Neuronal stem cell (in vitro differentiated cells): ENCODE measurements around the gene CTNNA3.

Source experiments
- DNase-seq: peaks from one replicate; pipeline ENCODE4 v3.0.0-alpha.2; 2013; ENCODE audit warnings: low spot score
- H2AFZ ChIP-seq: one replicate; pipeline ENCODE4 v1.6.1; 2013; ENCODE audit warnings: mild to moderate bottlenecking, low read length, inconsistent platforms
- H2AK5ac ChIP-seq: 2 replicates; pipeline ENCODE4 v1.6.1; 2013; ENCODE audit warnings: low read depth, mild to moderate bottlenecking, inconsistent platforms, low read length, moderate library complexity, mixed read lengths
- H2BK120ac ChIP-seq: 2 replicates; pipeline ENCODE4 v1.6.1; 2013; ENCODE audit warnings: low read depth, mild to moderate bottlenecking, inconsistent platforms, low read length, moderate library complexity, mixed read lengths
- H2BK12ac ChIP-seq: one replicate; pipeline ENCODE4 v1.6.1; 2013; ENCODE audit warnings: low read length, inconsistent platforms
- H2BK15ac ChIP-seq: 2 replicates; pipeline ENCODE4 v1.6.1; 2013; ENCODE audit warnings: mild to moderate bottlenecking, low read length, inconsistent platforms, mixed read lengths
- H2BK5ac ChIP-seq: one replicate; pipeline ENCODE4 v1.6.1; 2013; ENCODE audit warnings: inconsistent platforms, mild to moderate bottlenecking, low read length, moderate library complexity
- H3K14ac ChIP-seq: one replicate; pipeline ENCODE4 v1.6.1; 2013; ENCODE audit warnings: low read length, inconsistent platforms
- H3K18ac ChIP-seq: 2 replicates; pipeline ENCODE4 v1.6.1; 2013; ENCODE audit warnings: low read length, inconsistent platforms
- H3K23ac ChIP-seq: 2 replicates; pipeline ENCODE4 v1.6.1; 2013; ENCODE audit warnings: low read depth, mild to moderate bottlenecking, mixed read lengths, low read length, inconsistent platforms; ENCODE audit not compliant: poor library complexity
- H3K27ac ChIP-seq: replicated peaks from 3 replicates; pipeline ENCODE4 v1.5.1; 2013; ENCODE audit warnings: low read length, inconsistent platforms
- H3K27me3 ChIP-seq, 3 experiments: 2 replicates each; pipeline ENCODE4 v1.6.1; 2013; ENCODE audit warnings: low read length in 3 of 3, mild to moderate bottlenecking in 2 of 3, inconsistent platforms in 1 of 3, low read depth in 1 of 3, mixed read lengths in 1 of 3, moderate library complexity in 1 of 3; ENCODE audit not compliant: control insufficient read depth in 3 of 3, insufficient read depth in 3 of 3
- H3K36me3 ChIP-seq, 2 donors: replicated peaks in 1 of 2; 2 replicates each; pipeline ENCODE4 v1.6.1; 2013; ENCODE audit warnings: low read length in 2 of 2; ENCODE audit not compliant: control insufficient read depth in 2 of 2, insufficient read depth in 2 of 2
- H3K4ac ChIP-seq: 2 replicates; pipeline ENCODE4 v1.6.1; 2013; ENCODE audit warnings: inconsistent platforms, mild to moderate bottlenecking, low read length, moderate library complexity
- H3K4me1 ChIP-seq, 2 donors: 1 replicate in 1 of 2; 2 replicates in 1 of 2; pipeline ENCODE4 v1.6.1; 2013; ENCODE audit warnings: low read length in 2 of 2, low read depth in 1 of 2; ENCODE audit not compliant: control insufficient read depth in 2 of 2, insufficient read depth in 1 of 2
- H3K4me2 ChIP-seq: one replicate; pipeline ENCODE4 v1.6.1; 2013; ENCODE audit warnings: mild to moderate bottlenecking, low read length, inconsistent platforms; ENCODE audit not compliant: insufficient read depth, poor library complexity, severe bottlenecking
- H3K4me3 ChIP-seq, 2 donors: 2 replicates each; pipeline ENCODE4 v1.5.1; 2013; ENCODE audit warnings: low read length in 2 of 2, mild to moderate bottlenecking in 2 of 2, inconsistent platforms in 1 of 2, moderate library complexity in 1 of 2
- H3K79me1 ChIP-seq: one replicate; pipeline ENCODE4 v1.6.1; 2013; ENCODE audit warnings: low read depth, mild to moderate bottlenecking, inconsistent platforms, low read length, moderate library complexity
- H3K9ac ChIP-seq: one replicate; pipeline ENCODE4 v1.6.1; 2013; ENCODE audit warnings: mild to moderate bottlenecking, low read depth, low read length, inconsistent platforms; ENCODE audit not compliant: poor library complexity
- H3K9me3 ChIP-seq, 2 donors: replicated peaks in 1 of 2; 2 replicates each; pipeline versions ENCODE3 to v1.6.1; 2013; ENCODE audit warnings: low read length in 2 of 2, mild to moderate bottlenecking in 2 of 2, inconsistent platforms in 1 of 2, low read depth in 1 of 2, mixed read lengths in 1 of 2, moderate library complexity in 1 of 2; ENCODE audit not compliant: control insufficient read depth in 2 of 2, insufficient read depth in 1 of 2
- H4K8ac ChIP-seq: one replicate; pipeline ENCODE4 v1.6.1; 2013; ENCODE audit warnings: low read depth, mild to moderate bottlenecking, inconsistent platforms, low read length, moderate library complexity
- H4K91ac ChIP-seq: one replicate; pipeline ENCODE4 v1.6.1; 2013; ENCODE audit warnings: low read length, low read depth, mild to moderate bottlenecking, inconsistent platforms; ENCODE audit not compliant: poor library complexity
- WGBS, 2 donors: extraction: QIAGEN DNeasy Blood & Tissue Kit; methylation state at CpG; one replicate each; pipeline ENCODE4 v1.1.7; 2013; ENCODE audit warnings: missing lambda C conversion rate in 2 of 2, mixed read lengths in 1 of 2; ENCODE audit not compliant: insufficient read length in 2 of 2, insufficient replicate concordance in 1 of 2; ENCODE audit errors: extremely low coverage in 2 of 2; 5-methylcytosine and 5-hydroxymethylcytosine counted together

CTNNA3 gene

GRCh38 chr10:66934711-66935110 is 761.3 kb downstream of the CTNNA3 start:
- no peak overlapping the region for H3K14ac ChIP-seq
- peaks cover 0 to 5% of the 10 kb centered on the region in 2 donors for H3K4me1 ChIP-seq
- H3K27ac ChIP-seq: no peak overlapping the region
- H3K9ac ChIP-seq: no peak overlapping the region
- no peaks in the 10 kb centered on the region for H3K36me3 ChIP-seq
- H3K79me1 ChIP-seq: no peaks in the 10 kb centered on the region
- H3K4me2 ChIP-seq: no peak overlapping the region
- no peak overlapping the region for H3K18ac ChIP-seq
- H4K91ac ChIP-seq: no peak overlapping the region
- H3K23ac ChIP-seq: no peak overlapping the region
- H2BK12ac ChIP-seq: no peak overlapping the region
- DNase-seq: no peak
- no peak overlapping the region for H2BK15ac ChIP-seq
- no peak overlapping the region for H3K4ac ChIP-seq
- H3K9me3 ChIP-seq: no peaks in the 10 kb centered on the region
- no peak overlapping the region for H3K4me3 ChIP-seq
- no peak overlapping the region for H2AK5ac ChIP-seq
- H2BK5ac ChIP-seq: no peak overlapping the region
- H3K27me3 ChIP-seq: no peaks in the 10 kb centered on the region
- H4K8ac ChIP-seq: no peak overlapping the region
- no peak overlapping the region for H2BK120ac ChIP-seq
- no peak overlapping the region for H2AFZ ChIP-seq

- Histone ChIP-seq H3K4ac (no peak overlapping the region), H3K9ac (no peak overlapping the region)
Measured at GRCh38 chr10:66931949-66932343, 764.0 kb downstream of the CTNNA3 start.

GRCh38 chr10:66931340-66931948 is 764.6 kb downstream of the CTNNA3 start:
- H3K36me3 ChIP-seq: no peaks in the 10 kb centered on the region
- no peak overlapping the region for H3K27ac ChIP-seq
- H3K18ac ChIP-seq: no peak overlapping the region
- H2BK5ac ChIP-seq: no peak overlapping the region
- no peak overlapping the region for H3K23ac ChIP-seq
- H2AK5ac ChIP-seq: no peak overlapping the region
- H3K9ac ChIP-seq: no peak overlapping the region
- H3K27me3 ChIP-seq: peaks cover 0 to 9% (median 0%) of the 10 kb centered on the region in 3 experiments
- peak; percentile 61 for DNase-seq
- no peak overlapping the region for H3K4me2 ChIP-seq
- no peak overlapping the region for H2AFZ ChIP-seq
- no peaks in the 10 kb centered on the region for H3K79me1 ChIP-seq
- H4K91ac ChIP-seq: no peak overlapping the region
- H3K4me1 ChIP-seq: peaks cover 1 to 14% of the 10 kb centered on the region in 2 donors
- no peak overlapping the region for H3K14ac ChIP-seq
- H2BK120ac ChIP-seq: no peak overlapping the region
- no peak overlapping the region for H2BK15ac ChIP-seq
- no peak overlapping the region for H3K4ac ChIP-seq
- no peak overlapping the region for H4K8ac ChIP-seq
- no peak overlapping the region for H2BK12ac ChIP-seq
- H3K9me3 ChIP-seq: peaks cover 0 to 10% of the 10 kb centered on the region in 2 donors
- no peak overlapping the region for H3K4me3 ChIP-seq
- no CpG with 5 or more reads among the region's 5 CpGs for WGBS, 2 donors

More at GRCh38 chr10:66931949-66932343, 764.0 kb downstream of the CTNNA3 start:
- Histone ChIP-seq H3K27me3 (peaks cover 0 to 9% (median 0%) of the 10 kb centered on the region in 3 experiments), H2BK5ac (no peak overlapping the region), H2BK120ac (no peak overlapping the region), H4K91ac (no peak overlapping the region), H3K9me3 (peaks cover 0 to 7% of the 10 kb centered on the region in 2 donors), H2AFZ (peak overlapping the region; percentile 60), H3K79me1 (no peaks in the 10 kb centered on the region), H3K4me2 (no peak overlapping the region), H3K14ac (no peak overlapping the region), H3K36me3 (no peaks in the 10 kb centered on the region), H2BK15ac (no peak overlapping the region), H2BK12ac (no peak overlapping the region), H3K4me1 (peaks cover 1 to 14% of the 10 kb centered on the region in 2 donors), H3K27ac (no peak overlapping the region), H3K18ac (no peak overlapping the region), H4K8ac (no peak overlapping the region), H3K23ac (no peak overlapping the region), H3K4me3 (no peak overlapping the region), H2AK5ac (no peak overlapping the region)
- WGBS, 2 donors: no CpG with 5 or more reads among the region's 3 CpGs
- DNase-seq: no peak

GRCh38 chr10:66929375-66929774 is 766.6 kb downstream of the CTNNA3 start:
- Histone ChIP-seq H3K36me3 (no peaks in the 10 kb centered on the region), H4K8ac (no peak overlapping the region), H2AFZ (peak overlapping the region; percentile 60), H3K4me2 (no peak overlapping the region), H3K4me3 (no peak overlapping the region), H3K9me3 (peaks cover 0 to 10% of the 10 kb centered on the region in 2 donors), H4K91ac (no peak overlapping the region), H2BK5ac (no peak overlapping the region), H2BK12ac (no peak overlapping the region), H2AK5ac (no peak overlapping the region), H2BK15ac (no peak overlapping the region), H3K27me3 (peaks cover 0 to 9% (median 0%) of the 10 kb centered on the region in 3 experiments), H3K4ac (no peak overlapping the region), H3K23ac (no peak overlapping the region), H3K9ac (no peak overlapping the region), H3K14ac (no peak overlapping the region), H3K4me1 (peaks cover 5 to 20% of the 10 kb centered on the region in 2 donors), H3K18ac (no peak overlapping the region), H3K27ac (no peak overlapping the region), H3K79me1 (no peaks in the 10 kb centered on the region), H2BK120ac (no peak overlapping the region)
- WGBS, 2 donors: no CpG with 5 or more reads among the region's 5 CpGs
- no peak for DNase-seq
